CD4-positive, alpha-beta T cell treated with Interferon gamma for 1 hour (primary cell): ENCODE measurements around the gene ZNF468.
"Not testable (repeated sequence)": the region's sequence is repeated elsewhere in the genome, so short reads cannot be mapped to it uniquely, and the experiment has no call there.

Experiments used
- DNase-seq: peaks from one replicate; pipeline ENCODE4 v3.0.0-alpha.2; 2020

The ZNF468 gene

DNA sequence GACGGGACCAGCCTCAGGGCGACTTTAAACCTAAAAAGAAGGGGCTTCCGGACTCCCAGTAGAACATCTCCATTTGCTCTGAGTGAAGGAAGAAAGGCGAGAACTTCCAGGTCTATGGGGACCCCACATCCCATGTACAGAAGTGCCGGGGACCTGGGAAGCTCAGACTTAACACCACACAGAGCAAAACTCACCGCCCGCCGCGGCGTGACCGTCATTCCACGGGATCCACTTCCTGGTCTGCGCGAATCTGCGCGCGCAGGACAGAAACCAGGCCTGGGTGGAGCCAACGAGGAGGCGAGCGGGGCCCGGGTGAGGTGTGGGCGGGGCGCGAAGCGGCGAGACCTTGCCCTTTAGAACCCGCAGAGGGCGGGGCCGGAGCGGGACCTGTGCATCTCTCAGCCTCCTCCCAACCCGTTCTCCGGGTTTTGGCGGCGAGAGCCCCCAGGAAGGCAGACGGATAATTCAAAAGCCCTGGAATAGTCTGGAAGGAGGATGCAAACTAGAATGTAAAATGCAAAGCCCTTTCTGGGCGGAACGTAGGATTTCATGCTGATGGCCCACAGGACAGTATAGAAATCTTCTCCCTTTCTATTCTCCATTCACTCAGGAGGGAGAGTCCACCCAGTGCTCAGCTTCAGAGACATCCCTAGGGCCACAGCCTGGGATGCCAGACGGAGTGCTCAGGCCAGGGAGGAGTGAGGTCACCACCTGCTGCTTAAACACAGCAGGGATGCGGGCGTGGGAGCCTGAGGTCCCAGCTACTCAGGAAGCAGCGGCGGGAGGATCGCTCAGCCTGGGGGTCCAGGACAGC is at the start of gene ZNF468:
TSS of gene ZNF468 (minus strand) at position 242 of the 814 bp plus-strand sequence. CDS start 3,347 bp downstream, outside the sequence.
- peak; percentile 76 for DNase-seq

DNA sequence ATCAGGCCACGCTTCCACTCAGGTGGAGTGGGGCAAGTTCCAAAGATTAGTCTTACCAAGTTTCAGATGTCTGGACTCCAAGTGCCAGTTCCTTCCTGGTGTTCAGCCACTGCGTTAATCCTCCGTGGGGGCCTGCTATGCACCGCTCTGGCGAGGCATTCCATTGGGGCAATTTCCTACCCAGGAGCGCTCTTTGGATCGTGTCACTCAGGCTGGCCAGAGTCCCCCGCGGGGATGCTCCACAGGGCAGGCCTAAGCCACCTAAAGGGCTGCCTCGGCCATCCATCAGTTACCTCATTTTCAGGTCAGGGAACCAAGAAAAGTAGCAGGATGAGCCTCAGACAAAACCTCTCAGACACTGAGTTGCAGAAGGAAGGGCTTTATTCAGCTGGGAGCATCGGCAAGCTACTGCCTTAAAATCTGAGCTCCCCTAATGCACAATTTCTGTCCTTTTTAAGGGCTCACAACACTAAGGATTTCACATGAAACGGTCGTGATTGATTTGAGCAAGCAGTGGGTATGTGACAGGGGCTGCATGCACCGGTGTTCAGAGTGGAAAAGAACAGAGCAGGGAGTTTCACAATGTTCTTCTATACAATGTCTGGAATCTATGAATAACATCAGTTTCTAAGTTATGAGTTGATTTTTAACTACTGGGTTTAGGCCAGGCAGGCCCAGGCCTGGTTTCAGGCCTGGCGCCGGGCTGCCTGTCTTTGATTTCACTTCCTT is 46.8 kb upstream of the ZNF468 start:
- not testable (repeated sequence) for DNase-seq

DNA sequence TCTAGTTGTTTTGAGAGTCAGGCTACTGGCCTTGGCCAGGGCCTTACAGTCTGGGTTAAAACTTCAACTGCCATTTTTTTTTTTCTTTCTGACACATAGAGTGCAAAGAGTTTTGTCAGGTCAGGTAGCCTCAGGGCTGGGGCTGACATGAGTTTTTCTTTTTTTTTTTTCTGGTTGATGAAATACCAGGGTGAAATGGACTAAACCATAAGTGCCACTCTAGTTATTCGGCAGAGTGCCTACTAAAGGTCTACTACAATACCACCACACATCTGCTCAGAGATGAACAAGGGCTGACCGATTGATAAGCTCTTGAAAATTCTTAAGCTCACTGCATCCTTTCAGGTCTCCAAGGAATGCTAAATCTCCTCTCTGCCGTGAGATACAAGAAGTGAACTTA is 44.4 kb upstream of the ZNF468 start:
- no peak for DNase-seq

DNA sequence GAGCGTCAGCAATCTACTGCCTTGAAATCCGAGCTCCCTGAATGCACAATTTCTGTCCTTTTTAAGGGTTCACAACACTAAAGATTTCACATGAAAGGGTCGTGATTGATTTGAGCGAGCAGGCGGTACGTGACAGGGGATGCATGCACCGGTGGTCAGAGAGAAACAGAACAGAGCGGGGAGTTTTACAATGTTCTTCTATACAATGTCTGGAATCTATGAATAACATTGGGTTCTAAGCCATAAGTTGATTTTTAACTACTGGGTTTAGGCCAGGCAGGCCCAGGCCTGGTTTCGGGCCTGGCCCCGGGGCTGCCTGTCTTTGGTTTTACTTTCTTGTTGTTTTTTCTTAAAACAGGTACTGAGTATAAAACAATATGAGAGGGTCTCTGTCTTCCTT is 41.2 kb upstream of the ZNF468 start:
- DNase-seq: not testable (repeated sequence)

DNA sequence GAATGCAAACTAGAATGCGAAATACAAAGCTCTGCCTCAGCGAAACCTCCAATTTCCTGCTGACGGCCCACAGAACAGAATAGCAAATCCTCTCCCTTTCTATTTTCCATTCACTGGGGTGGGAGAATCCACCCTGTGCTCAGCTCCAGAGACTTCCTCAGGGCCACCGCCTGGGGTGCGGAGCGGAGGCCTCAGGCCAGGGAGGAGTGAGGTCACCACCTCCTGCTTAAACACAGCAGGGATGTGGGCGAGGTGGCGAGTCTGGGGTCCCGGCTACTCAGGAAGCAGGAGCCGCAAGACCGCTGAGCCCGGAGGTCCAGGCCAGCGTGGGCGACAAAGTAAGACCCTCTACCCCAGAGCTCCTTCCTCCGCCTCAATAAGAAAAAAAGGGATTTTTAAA is 40.7 kb upstream of the ZNF468 start:
- DNase-seq: no peak

DNA sequence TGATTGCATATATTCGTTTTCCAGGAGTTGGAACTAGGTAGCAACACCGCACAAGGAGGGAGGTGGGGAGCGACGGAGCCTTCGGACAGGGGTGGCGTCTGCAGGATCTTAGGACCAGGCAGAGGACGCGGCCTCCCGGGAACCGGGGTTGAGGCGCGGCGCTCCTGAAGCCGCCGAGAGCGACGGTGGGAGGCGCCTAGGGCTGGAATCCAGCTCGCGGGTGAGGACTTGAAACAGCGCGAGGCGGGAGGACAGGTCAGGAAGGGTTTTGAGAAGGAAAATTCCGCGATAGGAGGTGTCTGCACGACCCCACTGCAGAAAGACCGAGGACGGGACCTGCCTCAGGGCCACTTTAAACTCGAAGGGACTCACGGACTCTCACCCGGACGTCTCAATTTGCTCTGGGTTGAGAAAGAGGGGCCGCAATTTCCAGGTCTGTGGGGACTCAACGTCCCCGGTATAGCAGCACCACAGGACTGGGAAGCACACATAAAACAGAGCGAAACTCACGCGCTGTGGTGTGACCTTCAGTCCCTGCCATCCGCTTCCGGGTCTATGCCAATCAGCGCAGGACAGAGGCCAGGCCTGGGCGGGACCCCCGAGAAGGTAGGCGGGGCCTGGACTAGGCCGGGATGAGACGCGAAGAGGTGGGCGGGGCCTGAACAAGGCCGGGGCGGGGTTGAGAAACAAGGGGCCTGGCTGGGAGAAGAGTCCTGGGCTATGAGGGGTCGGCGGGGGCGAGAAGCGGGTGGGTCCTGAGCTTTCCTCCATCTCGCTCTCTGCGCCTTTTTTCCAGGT is 39.9 kb upstream of the ZNF468 start, which contains the start of gene ZNF320:
TSS of gene ZNF320 (minus strand) at position 498 of the 798 bp plus-strand sequence. CDS start 7,380 bp downstream, outside the sequence.
- DNase-seq: peak; percentile 95

DNA sequence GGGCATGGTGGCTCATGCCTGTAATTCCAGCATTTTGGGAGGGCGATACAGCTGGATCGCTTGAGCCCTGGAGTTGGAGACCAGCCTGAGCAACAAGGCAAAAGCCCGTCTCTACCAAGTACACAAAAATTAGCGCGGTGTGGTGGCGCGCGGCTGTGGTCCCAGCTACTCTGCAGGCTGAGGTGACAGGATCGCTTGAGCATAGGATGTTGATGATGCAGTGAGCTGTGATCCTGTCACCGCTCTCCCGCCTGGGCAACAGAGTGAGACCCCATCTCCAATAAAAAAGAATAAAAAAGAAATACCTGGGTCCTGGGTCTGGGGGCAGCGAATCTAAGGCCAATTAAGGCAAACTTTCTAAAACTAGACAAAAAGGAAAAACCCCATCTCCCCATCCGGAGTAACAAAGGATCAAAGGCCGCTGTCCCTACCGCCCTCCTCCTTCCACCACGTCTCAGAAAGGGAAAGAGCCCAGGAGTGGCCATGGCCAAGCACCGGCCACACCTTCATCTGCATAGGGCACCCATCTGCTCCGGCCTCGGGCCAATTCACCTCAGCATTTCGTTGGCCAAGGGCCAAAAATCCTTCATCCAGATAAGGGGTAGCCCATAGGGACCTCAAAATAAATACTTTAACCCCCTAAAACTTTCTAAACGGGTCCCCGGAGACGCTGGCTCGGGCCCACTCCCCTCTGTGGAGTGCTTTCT is 39.2 kb upstream of the ZNF468 start:
- DNase-seq: no peak

DNA sequence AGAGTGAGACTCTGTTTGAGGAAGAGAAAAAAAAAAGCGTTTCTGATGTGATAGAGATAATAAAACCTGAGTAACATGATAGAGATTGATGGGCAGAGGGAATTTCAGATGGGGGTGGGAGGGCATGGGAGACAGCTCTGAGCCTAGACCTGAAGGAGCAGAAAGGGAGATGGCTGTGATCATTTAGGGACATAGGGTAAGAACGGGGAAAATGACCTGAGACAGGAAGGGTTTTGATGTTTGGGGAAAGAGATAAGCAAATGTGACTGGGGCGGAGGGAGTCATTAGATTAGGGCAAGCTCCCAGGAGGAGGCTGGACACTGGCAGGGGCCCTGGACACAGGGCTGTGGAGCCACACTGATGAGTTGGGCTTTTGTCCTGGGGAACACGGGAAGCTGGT is 33.9 kb upstream of the ZNF468 start:
- no peak for DNase-seq

DNA sequence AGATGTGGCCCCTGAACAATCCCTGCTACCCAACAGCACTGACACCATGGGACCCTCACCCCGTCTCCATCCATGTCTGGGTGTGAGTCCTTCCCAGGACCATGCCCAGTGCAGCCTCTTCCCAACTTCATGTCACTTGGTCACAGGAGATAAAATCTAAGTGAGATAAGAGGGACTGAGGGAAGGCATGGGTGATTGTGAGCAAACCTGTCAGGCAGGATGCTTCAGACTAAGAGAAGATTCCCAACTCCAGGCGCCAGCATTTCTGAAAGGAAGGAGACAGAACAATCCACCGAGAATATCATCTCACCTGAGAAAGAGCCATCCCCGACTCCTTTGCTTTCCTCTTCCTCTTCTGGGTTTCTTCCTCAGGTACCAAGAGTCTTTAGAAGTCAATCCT is 32.5 kb upstream of the ZNF468 start:
- no peak for DNase-seq

DNA sequence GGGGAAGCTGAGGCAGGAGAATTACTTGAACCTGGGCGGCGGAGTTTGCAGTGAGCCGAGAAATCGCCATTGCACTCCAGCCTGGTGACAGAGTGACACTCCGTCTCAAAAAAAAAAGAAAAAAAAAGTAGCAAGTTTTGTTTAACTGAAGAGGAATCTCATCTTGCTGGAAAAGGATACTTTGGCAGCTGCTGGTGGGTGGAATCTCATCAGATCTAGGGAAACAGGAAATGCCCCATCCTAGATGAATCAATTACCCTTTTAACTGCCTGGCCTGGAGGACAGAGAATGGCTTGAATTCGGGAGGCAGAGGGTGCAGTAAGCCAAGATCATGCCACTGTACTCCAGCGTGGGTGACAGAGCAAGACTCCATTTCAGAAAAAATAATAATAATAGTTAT is 31.7 kb upstream of the ZNF468 start:
- DNase-seq: no peak

DNA sequence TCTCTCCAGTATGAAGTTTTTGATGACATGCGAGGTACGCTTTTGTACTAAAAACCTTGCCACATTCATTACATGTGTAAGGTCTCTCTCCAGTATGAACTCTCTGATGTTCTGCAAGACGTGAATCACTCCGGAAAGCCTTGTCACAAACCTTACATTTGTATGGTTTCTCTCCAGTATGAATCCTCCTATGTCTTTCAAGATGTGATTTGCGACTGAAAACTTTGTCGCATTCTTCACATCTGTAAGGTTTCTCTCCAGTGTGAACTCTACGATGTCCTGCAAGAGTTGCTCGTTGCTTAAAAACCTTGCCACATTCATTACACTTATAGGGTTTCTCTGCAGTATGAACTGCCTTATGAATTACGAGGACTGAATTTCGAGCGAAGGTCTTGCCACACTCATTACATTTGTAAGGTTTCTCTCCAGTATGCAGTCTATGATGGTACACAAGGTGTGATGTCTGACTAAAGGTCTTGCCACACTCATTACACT is 23.5 kb upstream of the ZNF468 start:
- DNase-seq: no peak

DNA sequence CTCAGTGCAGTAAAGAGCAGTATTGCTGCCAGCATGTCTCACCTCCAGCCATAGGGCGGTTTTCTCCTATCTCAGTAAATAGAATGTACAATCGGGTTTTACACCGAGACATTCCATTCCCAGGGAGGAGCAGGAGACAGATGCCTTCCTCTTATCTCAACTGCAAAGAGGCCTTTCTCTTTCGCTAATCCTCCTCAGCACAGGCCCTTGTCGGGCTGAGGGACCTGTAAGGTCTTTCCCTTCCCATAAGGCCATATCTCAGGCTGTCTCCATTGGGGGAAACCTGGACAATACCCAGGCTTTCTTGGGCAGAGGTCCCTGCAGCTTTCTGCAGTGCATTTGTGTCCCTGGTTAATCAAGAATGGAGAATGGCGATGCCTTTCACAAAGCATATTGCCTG is 15.6 kb upstream of the ZNF468 start:
- DNase-seq: not testable (repeated sequence)

DNA sequence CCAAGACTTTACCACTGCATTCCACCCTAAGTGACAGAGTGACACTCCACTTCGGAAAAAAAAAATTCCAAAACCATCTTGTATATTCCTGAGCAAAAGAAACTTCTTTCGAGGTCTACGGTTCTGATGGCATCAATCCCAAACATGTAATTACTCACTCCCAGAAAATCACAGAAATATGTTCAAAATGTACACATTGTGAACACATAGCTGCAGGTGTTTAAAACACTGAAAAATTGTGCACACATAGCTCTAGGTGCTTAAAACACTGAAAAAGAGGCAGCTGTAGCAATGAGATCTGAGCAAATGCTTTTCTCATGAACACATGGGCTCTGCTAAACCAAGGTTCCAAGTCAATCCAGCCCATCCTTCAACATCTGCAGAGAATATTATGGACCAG is 14.0 kb upstream of the ZNF468 start:
- no peak for DNase-seq

DNA sequence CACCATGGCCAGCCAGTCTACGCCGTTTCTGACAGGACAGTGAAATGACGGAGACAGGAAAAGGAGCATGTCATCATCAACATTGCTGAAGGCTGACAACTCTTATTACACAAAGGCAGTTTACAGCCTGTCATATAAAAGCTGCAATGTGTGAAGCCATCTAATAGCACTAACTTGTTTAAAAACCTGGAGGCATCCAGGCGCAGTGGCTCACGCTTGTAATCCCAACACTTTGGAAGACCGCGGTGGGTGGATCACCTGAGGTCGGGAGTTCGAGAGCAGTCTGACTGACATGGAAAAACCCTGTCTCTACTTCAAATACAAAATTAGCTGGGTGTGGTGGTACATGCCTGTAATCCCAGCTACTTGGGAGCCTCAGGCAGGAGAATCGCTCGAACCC is 10.6 kb upstream of the ZNF468 start:
- not testable (repeated sequence) for DNase-seq

DNA sequence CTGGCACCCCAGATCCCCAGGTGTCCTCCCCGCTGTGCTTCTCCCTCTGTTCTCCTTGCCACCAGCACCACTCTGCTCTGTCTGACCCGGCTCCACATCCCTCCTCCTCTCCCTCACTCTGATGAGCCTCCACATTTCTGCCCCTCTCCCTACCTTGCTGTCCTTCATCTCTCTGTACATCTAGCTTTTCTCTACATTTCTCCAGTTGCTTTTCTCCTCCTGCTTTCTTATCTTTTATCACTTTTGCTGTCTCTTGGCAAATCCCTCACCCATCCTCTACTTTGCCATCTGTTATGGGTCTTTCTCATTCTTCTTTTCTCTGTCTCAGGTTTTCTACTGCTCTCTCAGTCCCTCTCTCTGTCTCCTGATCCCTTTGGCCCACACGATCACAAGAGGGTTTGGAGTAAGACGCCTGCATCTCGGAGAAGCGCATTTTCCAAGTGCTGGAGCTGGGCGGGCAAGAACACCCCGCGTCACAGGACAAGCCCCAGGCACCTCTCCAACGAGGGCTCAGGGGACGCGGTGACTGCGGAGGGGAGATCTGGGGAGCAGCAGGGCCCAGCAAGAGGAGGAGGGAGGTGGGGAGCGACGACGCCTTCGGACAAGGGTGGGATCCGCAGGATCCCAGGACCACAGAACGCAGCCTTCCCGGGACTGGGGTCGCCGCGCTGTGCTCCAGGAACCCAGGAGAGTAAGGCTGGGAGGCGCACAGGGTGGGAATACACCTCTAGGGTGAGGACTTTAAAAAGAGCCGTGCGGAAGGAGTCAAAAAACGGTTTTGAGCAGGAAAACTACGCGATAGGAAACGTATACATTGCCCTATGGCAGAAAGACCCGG is 660 bp downstream of the ZNF468 start:
- not testable (repeated sequence) for DNase-seq

DNA sequence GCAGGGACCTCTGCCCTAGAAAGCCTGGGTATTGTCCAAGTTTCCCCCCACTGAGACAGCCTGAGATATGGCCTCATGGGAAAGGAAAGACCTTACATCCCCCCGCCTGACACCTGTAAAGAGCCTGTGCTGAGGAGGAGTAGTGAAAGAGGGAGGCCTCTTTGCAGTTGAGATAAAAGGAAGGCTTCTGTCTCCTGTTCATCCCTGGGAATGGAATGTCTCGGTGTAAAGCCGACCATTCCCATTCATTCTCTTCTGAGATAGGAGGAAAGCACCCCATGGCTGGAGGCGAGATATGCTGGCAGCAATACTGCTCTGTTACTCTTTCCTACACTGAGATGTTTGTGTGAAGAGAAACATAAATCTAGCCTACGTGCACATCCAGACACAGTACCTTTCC is 10.1 kb downstream of the ZNF468 start:
- DNase-seq: not testable (repeated sequence)

DNA sequence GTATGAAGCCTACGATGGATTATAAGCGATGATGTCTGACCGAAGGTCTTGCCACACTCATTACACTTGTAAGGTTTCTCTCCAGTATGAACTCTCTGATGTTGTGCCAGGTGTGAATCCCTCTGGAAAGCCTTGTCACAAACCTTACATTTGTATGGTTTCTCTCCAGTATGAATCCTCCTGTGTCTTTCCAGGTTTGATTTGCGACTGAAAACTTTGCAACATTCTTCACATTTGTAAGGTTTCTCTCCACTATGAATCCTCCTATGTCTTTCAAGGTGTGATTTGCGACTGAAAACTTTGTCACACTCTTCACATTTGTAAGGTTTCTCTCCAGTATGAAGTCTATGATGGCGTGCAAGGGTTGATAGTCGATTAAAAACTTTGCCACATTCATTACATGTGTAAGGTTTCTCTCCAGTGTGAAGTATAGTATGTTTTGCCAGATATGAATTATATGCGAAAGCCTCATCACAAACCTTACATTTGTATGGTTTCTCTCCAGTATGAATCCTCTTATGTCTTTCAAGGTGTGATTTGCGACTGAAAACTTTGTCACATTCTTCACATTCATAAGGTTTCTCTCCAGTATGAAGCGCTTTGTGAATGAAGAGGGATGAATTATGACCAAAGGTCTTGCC is 16.5 kb downstream of the ZNF468 start:
- DNase-seq: not testable (repeated sequence)

DNA sequence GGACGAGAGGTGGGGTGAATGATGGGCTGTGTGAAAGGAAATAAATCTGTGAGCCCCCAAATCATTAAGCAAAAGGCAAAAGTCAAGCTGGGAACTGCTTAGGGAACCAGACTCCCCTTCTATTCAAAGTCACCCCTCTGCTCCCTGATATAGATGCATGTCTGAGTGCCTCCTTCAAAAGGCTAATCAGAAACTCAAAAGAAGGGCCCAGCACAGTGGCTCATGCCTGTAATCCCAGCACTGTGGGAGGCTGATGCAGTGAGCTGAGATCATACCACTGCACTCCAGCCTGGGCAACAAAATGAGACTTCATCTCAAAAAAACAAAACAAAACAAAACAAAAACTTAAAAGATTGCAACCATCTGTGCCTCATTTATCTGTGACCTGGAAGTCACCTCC is 23.1 kb downstream of the ZNF468 start:
- not testable (repeated sequence) for DNase-seq

DNA sequence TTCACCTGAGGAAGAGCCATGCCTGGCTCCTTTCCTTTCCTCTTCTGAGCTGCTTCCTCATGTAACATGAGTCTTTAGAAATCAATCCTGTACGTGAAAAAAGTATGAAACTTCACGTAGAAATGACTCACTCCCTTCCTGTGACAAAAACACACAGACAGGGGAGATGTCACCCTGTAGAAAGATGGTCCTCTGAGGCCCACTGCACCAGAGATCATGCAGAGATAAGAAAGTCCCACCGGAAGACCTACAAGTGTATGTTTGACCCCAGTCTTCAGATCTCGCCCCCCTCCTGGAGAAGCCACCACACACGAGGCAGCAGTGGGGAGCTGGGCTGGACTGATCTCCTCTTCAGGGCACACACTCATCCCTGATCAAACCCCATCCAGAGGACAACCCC is 23.9 kb downstream of the ZNF468 start:
- peak; percentile 34 for DNase-seq

DNA sequence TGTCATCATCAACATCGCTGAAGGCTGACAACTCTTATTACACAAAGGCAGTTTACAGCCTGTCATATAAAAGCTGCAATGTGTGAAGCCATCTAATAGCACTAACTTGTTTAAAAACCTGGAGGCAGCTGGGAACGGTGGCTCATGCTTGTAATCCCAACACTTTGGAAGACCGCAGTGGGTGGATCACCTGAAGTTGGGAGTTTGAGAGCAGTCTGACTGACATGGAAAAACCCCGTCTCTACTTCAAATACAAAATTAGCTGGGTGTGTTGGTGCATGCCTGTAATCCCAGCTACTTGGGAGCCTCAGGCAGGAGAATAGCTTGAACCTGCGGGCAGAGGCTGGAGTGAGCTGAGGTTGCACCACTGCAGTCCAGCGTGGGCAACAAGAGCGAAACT is 27.6 kb downstream of the ZNF468 start:
- not testable (repeated sequence) for DNase-seq

DNA sequence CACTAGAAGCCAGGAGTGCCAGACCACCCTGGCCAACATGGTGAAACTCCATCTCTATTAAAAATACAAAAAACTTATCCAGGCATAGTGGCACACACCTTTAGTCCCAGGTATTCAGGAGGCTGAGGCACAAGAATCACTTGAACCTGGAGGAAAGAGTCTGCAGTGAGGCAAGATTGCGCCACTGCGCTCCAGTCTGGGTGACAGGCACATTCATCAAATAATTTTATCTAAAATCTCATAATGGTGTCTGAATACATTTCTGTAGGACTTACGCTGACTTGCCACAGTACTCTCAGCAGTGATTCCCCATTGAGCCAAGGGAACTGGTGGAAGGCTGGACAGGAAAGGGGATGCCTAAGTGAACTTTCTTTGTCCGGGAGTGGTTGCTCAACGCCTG is 31.7 kb downstream of the ZNF468 start:
- DNase-seq: no peak
